AG09309 (cell line): Measurements from ENCODE around the gene MACIR.

Source experiments
- DNase-seq: peaks from one replicate; pipeline ENCODE4 v3.0.0-alpha.2; 2010; ENCODE audit warnings: low read depth
- H3K4me3 ChIP-seq: 2 replicates; pipeline ENCODE4 v1.5.1; 2011; ENCODE audit warnings: mild to moderate bottlenecking, low read depth, low read length, moderate library complexity; ENCODE audit not compliant: control insufficient read depth
- CTCF ChIP-seq: IDR thresholded peaks from 2 replicates; pipeline ENCODE4 v1.5.1; 2011; ENCODE audit warnings: mild to moderate bottlenecking, low read depth, low read length, inconsistent platforms; ENCODE audit not compliant: insufficient read depth, control insufficient read depth; ENCODE audit errors: missing control alignments

MACIR gene

DNA sequence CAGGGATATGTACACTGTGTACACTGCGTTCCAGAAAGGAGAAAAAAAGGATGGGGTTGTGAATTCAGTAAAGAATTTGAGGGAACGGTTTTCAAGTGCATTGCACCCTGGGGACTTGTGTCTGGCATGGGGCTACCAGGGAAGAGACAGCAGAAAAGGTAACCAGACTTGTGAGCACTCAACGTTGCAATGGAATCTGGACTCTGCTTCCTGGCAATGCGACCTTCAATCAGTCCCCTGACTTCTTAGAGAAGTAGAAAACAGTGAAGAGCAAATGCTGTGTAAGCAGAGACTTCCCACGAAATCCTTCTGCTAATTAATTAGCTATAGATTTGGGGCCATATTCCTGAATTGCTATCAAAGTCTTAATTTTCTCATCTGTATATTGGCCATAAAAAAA lies 36.3 kb downstream of the MACIR start:
- DNase-seq: no peak
- TF ChIP-seq CTCF: no peak
- no peak overlapping the region for H3K4me3 ChIP-seq

DNA sequence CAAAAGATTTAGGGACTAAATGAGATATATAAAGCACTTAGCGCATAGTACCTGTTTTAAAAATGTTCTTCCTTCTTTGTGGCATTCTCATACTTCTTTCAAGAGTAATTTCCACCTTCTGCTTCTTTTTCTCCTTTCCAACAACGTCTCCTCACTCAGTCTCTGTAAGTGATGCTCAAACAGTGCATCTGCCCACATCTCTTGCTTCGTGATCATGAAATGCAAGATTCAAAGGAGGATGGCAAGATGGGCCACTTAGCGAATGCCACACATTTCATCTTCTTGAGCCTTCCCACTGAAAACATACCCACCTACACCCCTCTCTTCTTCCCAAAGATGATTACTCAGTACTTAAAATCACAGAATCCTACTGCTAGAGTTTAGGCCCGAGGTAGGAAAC lies 36.9 kb downstream of the MACIR start:
- no peak for TF ChIP-seq CTCF
- no peak for DNase-seq
- no peak overlapping the region for H3K4me3 ChIP-seq

DNA sequence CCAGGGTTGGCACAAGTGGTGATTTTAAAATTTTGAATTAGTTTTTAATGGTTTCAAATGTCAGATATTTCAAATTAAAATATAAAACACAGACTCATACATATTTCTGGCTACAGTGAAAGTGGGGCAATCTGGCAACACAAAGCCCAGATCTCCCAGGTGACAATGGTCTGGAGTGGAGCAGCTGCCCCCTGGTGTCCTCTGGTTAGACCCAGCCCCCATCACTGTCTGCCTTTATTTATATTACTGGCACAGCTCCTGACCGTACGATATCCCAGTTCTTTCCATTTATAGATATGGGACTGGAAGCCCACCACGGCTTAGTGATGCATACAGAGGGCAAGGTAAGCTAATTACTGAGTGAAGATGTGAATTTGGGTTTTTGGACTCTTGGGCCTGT lies 37.3 kb downstream of the MACIR start:
- no peak for TF ChIP-seq CTCF

DNA sequence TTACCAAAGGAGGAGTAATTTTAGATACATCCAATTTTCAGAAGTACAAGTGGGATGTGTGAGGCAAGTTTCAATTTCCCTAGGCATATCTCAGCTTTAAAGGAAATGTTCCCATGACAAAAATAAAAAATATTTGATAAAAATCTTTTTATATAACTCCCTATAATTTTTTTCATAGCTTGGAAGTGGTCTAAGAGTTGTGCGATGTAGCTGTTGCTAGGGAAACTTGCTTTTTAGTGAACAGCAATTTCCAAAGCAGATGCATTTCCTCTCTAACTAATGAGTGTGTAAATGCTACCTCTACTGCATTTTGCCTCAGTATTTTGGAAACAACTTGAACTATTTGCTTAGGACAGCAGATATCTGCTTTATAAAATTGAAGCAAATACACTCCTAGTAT lies 39.6 kb downstream of the MACIR start:
- no peak for TF ChIP-seq CTCF
- no peak overlapping the region for H3K4me3 ChIP-seq
- no peak for DNase-seq

More for the DNA sequence above, 37.3 kb downstream of the MACIR start:
- no peak overlapping the region for H3K4me3 ChIP-seq
- no peak for DNase-seq

DNA sequence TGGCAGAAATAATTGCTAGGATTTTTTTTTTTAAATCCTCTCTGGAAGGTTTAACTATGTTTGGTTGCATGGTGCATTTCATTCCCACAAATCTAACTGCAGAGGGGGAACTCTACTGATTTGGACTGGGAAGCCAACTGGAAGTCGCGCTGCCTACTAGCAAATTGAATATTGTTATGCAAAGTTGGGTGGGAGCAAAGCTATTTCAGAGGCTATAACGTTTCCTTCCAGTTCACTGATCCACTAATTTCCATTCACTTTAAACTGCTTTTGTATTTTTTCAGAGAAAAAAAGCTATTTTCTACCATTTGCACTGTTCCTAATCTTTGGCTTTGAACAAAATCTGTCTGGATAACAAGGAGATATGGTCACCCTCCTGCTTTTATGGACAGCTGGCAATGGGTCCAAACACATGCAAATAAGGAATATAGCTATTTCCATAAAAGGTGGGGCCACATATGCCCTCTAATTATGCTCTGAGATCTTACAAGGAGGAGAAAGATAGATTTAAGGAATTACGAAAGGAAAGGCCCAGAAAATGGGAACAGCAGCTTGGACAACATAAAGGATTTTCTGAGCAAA lies 40.1 kb downstream of the MACIR start:
- DNase-seq: no peak
- H3K4me3 ChIP-seq: no peak overlapping the region
- no peak for TF ChIP-seq CTCF

DNA sequence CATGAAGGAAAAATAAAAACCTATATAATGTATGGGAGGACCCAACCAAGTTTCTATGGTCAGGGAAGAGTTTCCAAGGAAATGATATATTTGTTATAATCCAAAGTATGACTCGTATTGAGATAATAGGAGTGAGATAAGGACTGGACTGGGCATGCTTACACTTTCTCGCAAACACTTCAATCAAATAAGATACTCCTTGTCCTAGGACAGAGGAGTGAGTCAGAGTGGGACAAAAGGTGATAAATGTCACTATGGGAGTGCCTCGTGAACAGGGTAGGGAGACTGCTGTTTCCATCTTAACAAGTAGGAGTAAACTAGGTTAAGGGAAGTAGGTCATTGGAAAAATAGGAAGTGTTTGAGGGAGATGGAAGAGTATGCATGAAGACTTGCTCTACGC lies 47.2 kb downstream of the MACIR start:
- DNase-seq: no peak

More for the DNA sequence above, 47.2 kb downstream of the MACIR start:
- no peak overlapping the region for H3K4me3 ChIP-seq
- TF ChIP-seq CTCF: no peak
